GM19099 (cell line): ENCODE measurements around the gene MGMT.

Source experiments
- POLR2A ChIP-seq: IDR thresholded peaks from 3 replicates; pipeline ENCODE4 v1.6.1; 2011; ENCODE audit warnings: low read depth; ENCODE audit not compliant: insufficient read length; ENCODE audit errors: extremely low read depth

MGMT gene

DNA sequence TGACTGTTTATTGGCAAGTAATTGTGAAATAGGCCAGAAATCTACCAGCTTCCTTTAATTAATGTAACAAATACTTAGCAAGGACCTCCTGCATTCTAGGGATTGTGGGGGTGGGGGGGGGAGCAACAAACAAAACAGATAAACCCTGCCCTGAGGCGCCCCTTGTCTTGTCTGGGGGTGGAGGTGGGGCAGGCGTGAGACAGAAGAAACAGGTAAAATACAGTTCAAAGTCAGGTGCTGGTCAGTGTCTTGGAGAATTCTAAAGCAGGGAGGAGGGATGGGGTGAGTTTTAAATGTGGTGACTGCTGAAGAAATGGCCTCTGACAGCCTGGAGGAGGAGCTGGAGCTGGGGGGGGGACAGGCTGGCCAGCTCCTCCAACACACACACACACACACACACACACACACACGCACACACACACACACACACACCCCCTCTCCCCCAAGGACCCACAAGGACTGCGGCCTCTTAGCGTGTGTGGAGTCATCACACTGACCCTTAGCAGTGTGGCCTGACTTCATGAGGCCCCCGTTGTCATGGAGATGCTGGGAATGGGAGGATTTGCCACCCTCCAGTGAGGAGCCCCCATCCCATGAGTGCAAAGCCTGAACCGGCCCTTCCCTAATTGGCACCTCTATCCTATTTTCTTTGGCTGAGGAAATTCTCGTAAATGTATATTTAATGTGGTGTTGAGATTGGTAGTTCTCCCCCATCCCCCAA, 190.4 kb downstream of the MGMT start:
- TF ChIP-seq POLR2A, result no peak

GRCh38 chr10:129658376-129659072, 191.5 kb downstream of the MGMT start:
- TF ChIP-seq POLR2A, result no peak

GRCh38 chr10:129659508-129660268, 192.6 kb downstream of the MGMT start:
- no peak for TF ChIP-seq POLR2A

DNA sequence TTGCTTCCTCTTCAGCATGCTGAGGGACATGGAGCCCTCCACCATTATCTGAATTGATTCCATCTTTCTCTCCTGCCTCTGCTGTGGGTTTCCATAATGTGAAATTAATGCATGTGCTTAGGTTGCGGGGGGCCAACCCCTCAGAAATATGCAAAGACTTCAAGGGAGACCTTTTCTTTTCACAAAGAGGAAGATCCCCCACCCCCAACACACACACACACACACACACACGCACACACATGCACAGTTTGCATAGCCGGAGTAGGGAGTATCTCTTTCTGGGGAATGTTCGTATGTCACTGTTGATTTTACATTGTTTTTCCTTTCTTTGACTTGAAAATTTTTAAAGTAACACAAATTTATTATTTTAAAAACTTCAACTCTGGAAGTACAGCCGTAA, 193.5 kb downstream of the MGMT start:
- no peak for TF ChIP-seq POLR2A

GRCh38 chr10:129662426-129662825, 195.4 kb downstream of the MGMT start:
- TF ChIP-seq POLR2A, result no peak

DNA sequence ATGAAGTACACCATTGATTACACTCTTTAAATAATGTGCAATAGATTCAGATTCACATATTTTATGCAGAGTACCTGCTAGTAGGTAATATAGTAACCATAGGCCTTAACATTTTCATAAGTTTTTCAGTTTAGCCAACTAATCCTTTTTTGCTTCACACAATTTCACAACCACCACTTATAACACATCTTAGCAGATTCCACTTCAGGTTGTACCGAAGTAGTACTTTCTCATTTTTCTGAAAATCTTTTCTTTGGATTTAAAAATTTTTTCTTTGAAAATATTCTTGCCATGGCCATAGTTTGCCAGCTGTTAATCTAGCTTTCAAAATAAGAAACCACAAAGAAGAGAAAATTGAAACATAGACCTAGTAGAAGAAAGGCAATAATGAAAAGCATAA, 203.1 kb downstream of the MGMT start:
- TF ChIP-seq POLR2A, result no peak

DNA sequence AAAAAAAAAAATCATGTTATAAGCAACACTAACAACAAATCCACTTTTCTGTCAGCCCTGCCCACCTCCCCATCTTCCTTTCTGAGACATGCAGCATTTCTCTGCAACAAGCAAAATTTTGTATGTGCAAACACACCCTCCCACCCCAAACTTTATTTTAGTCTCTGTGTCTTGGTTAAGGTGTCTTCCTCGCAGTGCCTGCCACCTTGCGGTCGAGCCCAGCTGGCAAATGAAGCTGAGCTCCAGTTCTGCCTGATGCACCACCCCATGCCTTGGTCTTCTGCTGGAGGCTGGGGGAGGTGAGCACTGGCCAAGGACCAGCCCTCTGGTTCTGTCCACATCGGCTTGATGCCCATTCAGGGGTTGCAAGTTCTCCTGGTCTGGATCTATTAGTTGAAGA, 206.3 kb downstream of the MGMT start:
- TF ChIP-seq POLR2A, result no peak

DNA sequence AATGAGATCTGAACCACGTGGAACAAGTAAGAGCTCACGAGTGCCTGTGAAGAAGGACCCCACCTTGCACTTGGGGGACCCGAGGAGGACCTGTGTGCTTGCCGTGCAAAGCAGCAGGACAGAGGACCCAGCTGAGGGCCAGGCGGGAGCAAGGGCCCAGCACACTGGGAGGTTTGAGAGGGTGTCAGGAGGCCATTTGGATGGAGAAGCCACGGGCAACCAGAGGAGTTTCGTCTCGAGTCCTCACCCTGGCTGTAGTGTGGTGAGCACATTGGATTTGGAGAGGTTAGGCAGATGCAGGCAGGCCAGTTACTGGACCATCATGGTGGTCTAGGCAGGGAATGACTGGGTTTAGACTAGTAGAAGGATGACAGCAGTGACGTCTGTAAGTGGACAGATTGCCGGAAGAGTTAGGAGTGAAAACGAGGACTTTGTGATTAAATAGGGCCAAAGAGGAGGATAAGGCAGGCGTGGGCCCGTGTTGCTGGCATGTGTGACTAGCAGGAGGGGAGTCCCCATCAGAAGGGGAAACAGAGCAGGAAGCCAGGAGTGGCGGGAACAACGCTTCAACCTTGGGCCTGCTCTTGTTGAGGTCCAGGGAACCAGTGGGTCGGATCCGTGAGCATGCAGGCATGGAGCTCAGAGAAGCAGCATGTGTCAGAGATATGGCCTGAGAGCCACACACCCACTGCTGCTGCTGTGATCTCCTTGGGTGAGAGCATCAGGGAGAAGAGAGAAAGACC, 208.2 kb downstream of the MGMT start:
- TF ChIP-seq POLR2A, result no peak

- no peak for TF ChIP-seq POLR2A
Measured at GRCh38 chr10:129676014-129676413, 209.0 kb downstream of the MGMT start.

GRCh38 chr10:129677377-129677927, 210.4 kb downstream of the MGMT start:
- no peak for TF ChIP-seq POLR2A

DNA sequence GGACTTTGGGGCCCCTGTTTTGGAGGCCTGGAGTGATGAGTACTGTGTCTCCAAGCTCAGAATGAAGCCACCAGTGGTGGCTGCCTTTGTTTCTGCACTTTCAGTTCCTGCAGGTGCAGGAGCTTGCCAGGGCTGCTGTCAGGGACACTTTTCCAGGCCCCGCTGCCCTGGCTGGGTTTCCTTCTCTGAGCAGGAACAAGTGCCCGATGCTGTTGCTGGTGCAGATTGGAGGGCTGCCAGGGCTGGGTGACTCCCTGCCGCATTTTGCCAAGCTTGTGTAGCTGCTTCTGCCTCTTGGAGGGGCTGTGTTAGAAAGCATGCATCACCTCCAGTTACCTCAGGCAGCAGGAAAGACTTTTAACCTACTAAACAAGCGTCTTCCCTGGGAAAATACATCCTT, 211.1 kb downstream of the MGMT start:
- no peak for TF ChIP-seq POLR2A

DNA sequence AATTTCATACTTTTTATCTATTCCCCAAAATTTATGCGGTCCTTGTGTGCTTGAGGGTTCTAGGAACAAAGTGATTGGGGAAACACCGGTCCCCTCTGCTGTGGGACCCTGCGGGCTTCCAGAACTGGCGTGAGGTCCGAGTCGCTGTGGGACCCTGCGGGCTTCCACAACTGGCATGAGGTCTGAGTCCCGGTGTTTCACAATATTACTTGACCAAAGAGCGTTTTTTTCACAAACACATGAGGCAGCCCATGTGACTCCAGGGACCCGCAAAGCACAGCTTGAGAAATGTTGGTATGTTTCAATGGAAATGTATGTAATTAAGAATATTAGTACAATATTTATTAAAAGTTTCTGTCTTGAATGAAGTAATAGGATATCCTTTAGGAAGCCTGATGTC, 212.2 kb downstream of the MGMT start:
- TF ChIP-seq POLR2A, result no peak

GRCh38 chr10:129680661-129681344, 213.8 kb downstream of the MGMT start:
- TF ChIP-seq POLR2A, result no peak

- TF ChIP-seq POLR2A, result no peak
Measured at GRCh38 chr10:129681856-129682255, 214.8 kb downstream of the MGMT start.

GRCh38 chr10:129683519-129683918, 216.5 kb downstream of the MGMT start:
- TF ChIP-seq POLR2A, result no peak

DNA sequence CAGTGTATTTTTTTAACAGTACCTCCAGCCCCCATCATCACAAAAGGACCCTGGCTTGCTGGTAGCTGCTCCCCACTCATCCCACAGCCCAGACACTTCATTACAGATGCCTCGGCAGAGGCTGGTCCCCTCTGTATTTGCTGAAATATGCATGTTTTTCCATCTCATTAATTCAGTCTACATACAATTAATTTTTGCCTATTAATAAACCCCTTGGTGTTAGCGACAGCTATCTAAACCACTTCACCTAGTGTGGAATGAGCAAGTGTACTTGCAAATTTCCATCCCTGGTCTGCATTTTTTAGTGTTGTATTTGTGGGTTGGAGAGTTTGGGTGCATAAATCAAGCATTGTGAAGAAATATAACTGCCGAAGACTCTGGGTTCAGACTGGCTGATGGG, 216.9 kb downstream of the MGMT start:
- no peak for TF ChIP-seq POLR2A
